Suprapubic skin (tissue), 4 donors: ENCODE data around the gene CERS1.

Source experiments
- EP300 ChIP-seq: sonication (generic); formaldehyde crosslinking; IDR thresholded peaks from one replicate; pipeline ENCODE4 v1.6.1; 2017; ENCODE audit warnings: antibody characterized with exemption
- POLR2A ChIP-seq, 2 donors: fragments of 450-650 bp; IDR thresholded peaks; one replicate each; pipeline ENCODE4 v1.6.1; 2017; ENCODE audit warnings: antibody characterized with exemption in 2 of 2, mild to moderate bottlenecking in 2 of 2, moderate library complexity in 2 of 2
- POLR2AphosphoS5 ChIP-seq, 3 donors: sonication (generic); formaldehyde crosslinking; IDR thresholded peaks; one replicate each; pipeline ENCODE4 v1.6.1; 2017; ENCODE audit warnings: antibody characterized with exemption in 3 of 3
- TF ChIP-seq, protein P1 (sequence below), 2 donors: fragments of 200-600 bp in 1 of 2; fragments of 450-650 bp in 1 of 2; sonication (generic) in 1 of 2; IDR thresholded peaks; one replicate each; pipeline ENCODE4 v1.5.1; 2016 to 2019; ENCODE audit warnings: antibody characterized with exemption in 2 of 2, mild to moderate bottlenecking in 1 of 2, moderate library complexity in 1 of 2

DNA sequence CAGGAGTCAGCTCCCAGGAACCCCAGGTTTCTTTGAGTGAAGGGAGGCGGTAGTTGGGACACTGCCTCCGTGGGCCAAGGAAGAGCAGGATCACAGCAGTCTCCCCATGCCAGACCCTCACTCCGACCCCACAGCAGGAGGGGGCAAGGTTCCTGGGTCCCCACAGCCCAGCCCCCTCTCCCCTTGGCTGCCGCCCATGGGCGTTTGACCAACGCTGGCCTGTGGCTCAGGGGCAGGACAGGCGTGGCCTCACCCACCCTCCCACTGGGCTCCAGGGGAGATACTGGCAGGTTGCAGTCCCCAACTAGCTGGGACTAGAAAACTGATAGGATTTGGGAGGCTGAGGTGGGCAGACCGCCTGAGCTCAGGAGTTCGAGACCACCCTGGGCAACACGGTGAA is 14.1 kb upstream of the CERS1 start:
- TF ChIP-seq, protein P1, sequence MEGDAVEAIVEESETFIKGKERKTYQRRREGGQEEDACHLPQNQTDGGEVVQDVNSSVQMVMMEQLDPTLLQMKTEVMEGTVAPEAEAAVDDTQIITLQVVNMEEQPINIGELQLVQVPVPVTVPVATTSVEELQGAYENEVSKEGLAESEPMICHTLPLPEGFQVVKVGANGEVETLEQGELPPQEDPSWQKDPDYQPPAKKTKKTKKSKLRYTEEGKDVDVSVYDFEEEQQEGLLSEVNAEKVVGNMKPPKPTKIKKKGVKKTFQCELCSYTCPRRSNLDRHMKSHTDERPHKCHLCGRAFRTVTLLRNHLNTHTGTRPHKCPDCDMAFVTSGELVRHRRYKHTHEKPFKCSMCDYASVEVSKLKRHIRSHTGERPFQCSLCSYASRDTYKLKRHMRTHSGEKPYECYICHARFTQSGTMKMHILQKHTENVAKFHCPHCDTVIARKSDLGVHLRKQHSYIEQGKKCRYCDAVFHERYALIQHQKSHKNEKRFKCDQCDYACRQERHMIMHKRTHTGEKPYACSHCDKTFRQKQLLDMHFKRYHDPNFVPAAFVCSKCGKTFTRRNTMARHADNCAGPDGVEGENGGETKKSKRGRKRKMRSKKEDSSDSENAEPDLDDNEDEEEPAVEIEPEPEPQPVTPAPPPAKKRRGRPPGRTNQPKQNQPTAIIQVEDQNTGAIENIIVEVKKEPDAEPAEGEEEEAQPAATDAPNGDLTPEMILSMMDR (IDR thresholded peaks at IDR 0.05): no peak
- TF ChIP-seq POLR2A (IDR thresholded peaks at IDR 0.05): no peak
- TF ChIP-seq EP300: no peak
- TF ChIP-seq POLR2AphosphoS5 (IDR thresholded peaks at IDR 0.05): no peak
